MM.1S (cell line): ENCODE measurements around the gene AIP.

ENCODE experiments used
- EZH2phosphoT487 ChIP-seq: fragments of 300-600 bp; sonication (generic); IDR thresholded peaks from 2 replicates; pipeline ENCODE4 v1.6.1; 2018; ENCODE audit warnings: antibody characterized with exemption, low read length
- TF ChIP-seq, protein P1 (sequence below): fragments of 300-600 bp; sonication (generic); IDR thresholded peaks from 2 replicates; pipeline ENCODE4 v1.5.1; 2016; ENCODE audit warnings: antibody characterized with exemption, low read length, mixed read lengths

GRCh38 chr11:67445515-67445914 is 37.3 kb upstream of the AIP start:
- TF ChIP-seq, protein P1, sequence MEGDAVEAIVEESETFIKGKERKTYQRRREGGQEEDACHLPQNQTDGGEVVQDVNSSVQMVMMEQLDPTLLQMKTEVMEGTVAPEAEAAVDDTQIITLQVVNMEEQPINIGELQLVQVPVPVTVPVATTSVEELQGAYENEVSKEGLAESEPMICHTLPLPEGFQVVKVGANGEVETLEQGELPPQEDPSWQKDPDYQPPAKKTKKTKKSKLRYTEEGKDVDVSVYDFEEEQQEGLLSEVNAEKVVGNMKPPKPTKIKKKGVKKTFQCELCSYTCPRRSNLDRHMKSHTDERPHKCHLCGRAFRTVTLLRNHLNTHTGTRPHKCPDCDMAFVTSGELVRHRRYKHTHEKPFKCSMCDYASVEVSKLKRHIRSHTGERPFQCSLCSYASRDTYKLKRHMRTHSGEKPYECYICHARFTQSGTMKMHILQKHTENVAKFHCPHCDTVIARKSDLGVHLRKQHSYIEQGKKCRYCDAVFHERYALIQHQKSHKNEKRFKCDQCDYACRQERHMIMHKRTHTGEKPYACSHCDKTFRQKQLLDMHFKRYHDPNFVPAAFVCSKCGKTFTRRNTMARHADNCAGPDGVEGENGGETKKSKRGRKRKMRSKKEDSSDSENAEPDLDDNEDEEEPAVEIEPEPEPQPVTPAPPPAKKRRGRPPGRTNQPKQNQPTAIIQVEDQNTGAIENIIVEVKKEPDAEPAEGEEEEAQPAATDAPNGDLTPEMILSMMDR = no peak
- no peak for TF ChIP-seq EZH2phosphoT487
